Body of pancreas (tissue), 4 donors: ENCODE measurements around the gene PGPEP1. TPM values are rescaled to one million over a fixed set of nuclear protein-coding genes. Genes with fewer than 3 reads are reported as not detected.

ENCODE experiments used
- ATAC-seq: fragments of 150-250 bp; one replicate; pipeline ENCODE4 v1.9.1; 2016
- DNase-seq, 4 donors: peaks; one replicate each; pipeline ENCODE4 v3.0.0-alpha.2; 2019
- H3K27ac ChIP-seq, 4 donors: fragments of 200-600 bp; sonication (generic); 1 replicate in 3 of 4; 2 replicates in 1 of 4; pipeline versions ENCODE4 v1.5.1 to v1.6.1; 2016 to 2019; ENCODE audit warnings: mild to moderate bottlenecking in 1 of 4, mixed read lengths in 1 of 4, moderate library complexity in 1 of 4
- H3K27me3 ChIP-seq, 2 donors: fragments of 200-600 bp; sonication (generic); one replicate each; pipeline ENCODE4 v1.6.0; 2016; ENCODE audit warnings: mild to moderate bottlenecking in 1 of 2
- H3K36me3 ChIP-seq, 2 donors: fragments of 200-600 bp; sonication (generic); replicated peaks in 1 of 2; 2 replicates each; pipeline ENCODE4 v1.5.1; 2016; ENCODE audit warnings: low read depth in 2 of 2; ENCODE audit not compliant: insufficient read depth in 1 of 2
- H3K4me1 ChIP-seq: fragments of 200-600 bp; sonication (generic); one replicate; pipeline ENCODE4 v1.6.0; 2016
- H3K4me3 ChIP-seq, 2 donors: fragments of 200-600 bp; sonication (generic); 1 replicate in 1 of 2; 2 replicates in 1 of 2; pipeline ENCODE4 v1.5.1; 2016 to 2019
- H3K9me3 ChIP-seq, 3 donors: fragments of 200-600 bp; sonication (generic); 1 replicate in 2 of 3; 2 replicates in 1 of 3; pipeline ENCODE4 v1.5.1; 2016
- POLR2A ChIP-seq, 3 donors: fragments of 450-650 bp; IDR thresholded peaks; one replicate each; pipeline ENCODE4 v1.6.1; 2016; ENCODE audit warnings: antibody characterized with exemption in 3 of 3, mild to moderate bottlenecking in 2 of 3
- WGBS, 2 donors: methylation state at CpG; one replicate each; pipeline ENCODE4 v1.1.5; 2017; 5-methylcytosine and 5-hydroxymethylcytosine counted together
- intact Hi-C: fragments of 100-400 bp; cut with DNase I; formaldehyde crosslinking; loops from one replicate; pipeline ENCODE4 v1.15.1; 2023
- total RNA-seq, 2 donors: library from RNA; depleted of rRNA; stranded (reverse); fragments of >200 nt; gene quantifications; one replicate each; pipeline ENCODE4 v1.1.0, GENCODE V29; 2016
- TF ChIP-seq, protein P1 (sequence below), 7 experiments: fragments of 450-650 bp in 4 of 7; fragments of 200-600 bp in 3 of 7; sonication (generic) in 3 of 7; IDR thresholded peaks; one replicate each; pipeline ENCODE4 v1.5.1; 2016 to 2019; ENCODE audit warnings: antibody characterized with exemption in 7 of 7

The PGPEP1 gene
- total RNA-seq, 2 donors from 2014 or later: 22.1 to 37.6 TPM

DNA sequence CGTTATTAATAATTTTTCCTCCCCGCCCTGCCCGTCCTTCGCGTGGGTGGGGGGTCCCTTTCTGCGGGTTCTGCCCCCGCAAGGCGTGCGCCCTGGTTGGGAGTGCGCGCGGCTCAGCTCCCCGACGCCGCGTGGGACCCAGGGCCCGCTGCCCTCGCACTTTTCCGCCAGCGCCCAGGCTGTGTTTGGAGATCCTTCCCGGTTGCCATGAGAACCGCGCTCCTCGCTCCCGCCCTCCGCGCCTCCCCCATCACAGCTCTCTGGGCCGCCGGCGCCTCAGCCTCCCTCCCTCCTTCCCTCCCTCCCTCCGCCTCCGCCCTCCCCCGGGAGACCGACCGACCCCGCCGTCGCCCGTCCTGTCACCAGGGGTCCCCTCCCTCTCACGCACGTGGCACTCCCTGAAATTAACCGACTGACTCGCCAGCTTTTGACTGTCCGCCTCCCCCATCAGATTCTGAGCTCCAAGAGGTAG lies 76.4 kb downstream of the PGPEP1 start:
- Histone ChIP-seq H3K9me3 (no peaks in the 10 kb centered on the region), H3K27ac (peak overlapping the region; percentile 12 to 83 (median 60)), H3K36me3 (no peaks in the 10 kb centered on the region), H3K27me3 (no peaks in the 10 kb centered on the region), H3K4me1 (peaks cover 53% of the 10 kb centered on the region), H3K4me3 (no peak overlapping the region)
- ATAC-seq: peak; percentile 54
- peak; percentile 77 to 87 (median 82) for DNase-seq
- 1 to 3% methylated on average over 25 to 42 of the region's 44 CpGs for WGBS, 2 donors
- intact Hi-C loops: no loop called here
- TF ChIP-seq, protein P1, sequence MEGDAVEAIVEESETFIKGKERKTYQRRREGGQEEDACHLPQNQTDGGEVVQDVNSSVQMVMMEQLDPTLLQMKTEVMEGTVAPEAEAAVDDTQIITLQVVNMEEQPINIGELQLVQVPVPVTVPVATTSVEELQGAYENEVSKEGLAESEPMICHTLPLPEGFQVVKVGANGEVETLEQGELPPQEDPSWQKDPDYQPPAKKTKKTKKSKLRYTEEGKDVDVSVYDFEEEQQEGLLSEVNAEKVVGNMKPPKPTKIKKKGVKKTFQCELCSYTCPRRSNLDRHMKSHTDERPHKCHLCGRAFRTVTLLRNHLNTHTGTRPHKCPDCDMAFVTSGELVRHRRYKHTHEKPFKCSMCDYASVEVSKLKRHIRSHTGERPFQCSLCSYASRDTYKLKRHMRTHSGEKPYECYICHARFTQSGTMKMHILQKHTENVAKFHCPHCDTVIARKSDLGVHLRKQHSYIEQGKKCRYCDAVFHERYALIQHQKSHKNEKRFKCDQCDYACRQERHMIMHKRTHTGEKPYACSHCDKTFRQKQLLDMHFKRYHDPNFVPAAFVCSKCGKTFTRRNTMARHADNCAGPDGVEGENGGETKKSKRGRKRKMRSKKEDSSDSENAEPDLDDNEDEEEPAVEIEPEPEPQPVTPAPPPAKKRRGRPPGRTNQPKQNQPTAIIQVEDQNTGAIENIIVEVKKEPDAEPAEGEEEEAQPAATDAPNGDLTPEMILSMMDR (IDR thresholded peaks at IDR 0.05): no peak
- TF ChIP-seq POLR2A (IDR thresholded peaks at IDR 0.05): no peak

DNA sequence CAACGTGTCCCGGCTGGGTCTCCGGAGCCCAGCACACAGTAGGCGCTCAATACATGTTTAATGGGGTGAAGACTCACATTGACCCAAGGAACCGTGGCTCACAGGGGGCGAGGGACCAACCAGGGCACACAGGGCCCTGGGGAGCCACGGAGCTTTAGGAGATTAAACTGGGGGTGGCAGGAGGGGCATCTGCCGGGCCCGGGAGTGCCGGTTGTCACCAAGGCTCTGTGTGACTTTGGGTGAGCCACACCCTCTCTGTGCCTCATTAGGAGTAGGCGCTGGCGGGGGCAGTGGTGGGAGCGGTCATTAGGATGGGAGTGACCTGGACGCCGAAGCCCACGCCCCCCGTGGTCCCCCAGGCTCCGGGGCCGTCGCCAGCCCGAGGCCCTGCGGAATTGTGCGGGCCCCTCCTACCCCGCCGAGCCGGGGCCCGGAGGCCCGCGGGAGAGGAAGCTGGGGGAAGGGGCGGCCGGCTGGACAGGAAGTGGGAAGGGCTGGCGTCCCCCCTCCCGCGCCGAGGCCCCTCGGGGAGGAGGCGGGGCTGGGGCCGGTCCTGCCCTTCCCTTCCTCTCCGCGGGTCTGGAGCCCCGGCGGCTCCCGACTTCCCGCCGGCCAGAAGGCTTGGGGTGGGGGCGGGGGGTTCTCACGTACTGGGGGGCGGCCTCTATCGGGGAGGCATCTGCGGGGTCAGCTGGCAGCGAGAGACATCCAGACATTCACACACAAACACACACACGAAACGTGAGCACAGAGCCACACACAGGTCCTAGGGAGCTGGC lies 77.0 kb downstream of the PGPEP1 start:
- no peak overlapping the region for H3K4me3 ChIP-seq
- H3K27me3 ChIP-seq: no peaks in the 10 kb centered on the region
- no peaks in the 10 kb centered on the region for H3K36me3 ChIP-seq
- ATAC-seq (peak; percentile 4), DNase-seq (peak; percentile 46 to 75 (median 66))
- TF ChIP-seq, protein P1 (IDR thresholded peaks at IDR 0.05): no peak
- TF ChIP-seq POLR2A (IDR thresholded peaks at IDR 0.05): peak in 1 of 3 donors; percentile 46
- no peaks in the 10 kb centered on the region for H3K9me3 ChIP-seq
- H3K27ac ChIP-seq: peak overlapping the region; percentile 37 to 83 (median 60)
- intact Hi-C loops: no loop called here
- peaks cover 53% of the 10 kb centered on the region for H3K4me1 ChIP-seq
- WGBS, 2 donors: 0 to 4% methylated on average over 2 to 28 of the region's 53 CpGs

DNA sequence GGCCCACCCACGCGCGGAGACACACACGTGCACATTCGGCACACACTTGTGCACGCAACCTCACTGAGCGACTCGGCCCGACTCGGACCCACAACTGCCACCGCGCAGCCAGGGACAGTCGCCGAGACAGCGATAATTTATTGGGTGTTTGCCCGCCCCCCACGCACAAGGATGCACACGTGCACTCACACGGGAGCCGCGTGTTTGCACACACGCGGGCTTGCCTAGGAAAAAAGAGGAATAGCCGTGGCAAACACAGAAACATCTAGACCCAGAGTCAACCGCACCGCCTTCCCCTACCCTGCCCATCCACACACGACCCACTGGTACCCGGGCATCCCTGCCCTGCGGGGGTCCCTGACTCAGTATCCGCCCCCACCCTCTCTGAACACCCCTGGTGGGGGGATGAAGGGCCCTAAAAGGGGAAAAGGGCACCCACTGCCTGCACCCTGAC lies 77.7 kb downstream of the PGPEP1 start:
- H3K9me3 ChIP-seq: no peaks in the 10 kb centered on the region
- DNase-seq (peak in 3 of 4 donors; percentile 30 to 44 (median 33)), ATAC-seq (no peak)
- intact Hi-C loops: no loop called here
- WGBS, 2 donors: 15 to 25% methylated on average over 14 to 30 of the region's 30 CpGs
- no peaks in the 10 kb centered on the region for H3K27me3 ChIP-seq
- peaks cover 53% of the 10 kb centered on the region for H3K4me1 ChIP-seq
- no peaks in the 10 kb centered on the region for H3K36me3 ChIP-seq
- peak overlapping the region; percentile 37 to 83 (median 62) for H3K27ac ChIP-seq
- H3K4me3 ChIP-seq: no peak overlapping the region
- TF ChIP-seq, protein P1 (IDR thresholded peaks at IDR 0.05): no peak
- no peak for TF ChIP-seq POLR2A (IDR thresholded peaks at IDR 0.05)

DNA sequence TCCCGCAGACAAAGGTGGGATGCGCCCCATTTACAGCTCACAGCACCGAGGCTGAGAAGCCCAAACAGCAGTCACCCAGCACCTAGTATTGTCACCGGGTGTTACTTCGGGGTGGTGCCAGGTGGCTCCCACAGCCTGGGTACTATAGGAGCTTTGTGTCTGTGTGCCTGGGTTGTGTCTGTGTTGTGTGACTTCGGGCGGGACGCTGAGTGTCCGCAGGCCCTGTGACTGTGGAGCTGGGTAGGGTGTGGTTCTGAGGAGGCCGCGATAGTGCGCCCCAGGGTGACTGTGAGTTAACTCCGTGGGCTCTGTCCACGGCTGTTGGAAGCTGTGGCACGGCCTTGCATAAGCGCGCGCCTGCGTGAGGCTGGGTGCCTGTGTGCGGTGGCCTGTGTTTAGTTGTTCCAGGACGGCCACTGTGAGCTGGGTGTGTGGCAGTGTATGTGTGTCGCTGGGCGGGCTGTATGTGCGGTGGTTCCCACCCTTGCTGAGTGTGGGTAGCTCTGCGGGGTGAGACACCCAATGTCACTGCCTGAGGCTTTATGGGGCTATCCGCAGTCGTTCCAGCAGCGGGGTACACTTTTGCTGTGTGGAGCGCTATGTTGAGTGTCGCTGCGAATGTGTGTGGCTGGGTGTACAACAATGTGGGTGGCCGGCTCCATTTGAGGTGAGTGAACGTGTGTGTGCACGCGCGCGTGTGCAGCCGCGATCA lies 78.2 kb downstream of the PGPEP1 start:
- peak; percentile 24 to 52 (median 46) for DNase-seq
- intact Hi-C loops: no loop called here

More for the DNA sequence above, 78.2 kb downstream of the PGPEP1 start:
- Histone ChIP-seq H3K4me1 (peaks cover 55% of the 10 kb centered on the region), H3K27ac (peak overlapping the region; percentile 37 to 83 (median 62)), H3K27me3 (no peaks in the 10 kb centered on the region), H3K9me3 (no peaks in the 10 kb centered on the region), H3K36me3 (no peaks in the 10 kb centered on the region), H3K4me3 (no peak overlapping the region)
- ATAC-seq: peak; percentile 10
- TF ChIP-seq, protein P1 (IDR thresholded peaks at IDR 0.05): no peak
- peak in 1 of 3 donors; percentile 14 for TF ChIP-seq POLR2A (IDR thresholded peaks at IDR 0.05)
- WGBS, 2 donors: 7 to 11% methylated on average over 5 to 37 of the region's 39 CpGs
